Osteoblast (primary cell): ENCODE data around the gene JADE2. TPM values are rescaled to one million over a fixed set of nuclear protein-coding genes. Genes with fewer than 3 reads are reported as not detected.

Experiments used
- DNase-seq: peaks from one replicate; pipeline ENCODE4 v3.0.0; 2011; ENCODE audit warnings: low spot score, mixed read lengths; ENCODE audit not compliant: insufficient read length; ENCODE audit errors: missing footprints
- H2AFZ ChIP-seq: 2 replicates; pipeline ENCODE4 v1.6.0; 2011; ENCODE audit warnings: mild to moderate bottlenecking, low read length
- H3K27ac ChIP-seq: 2 replicates; pipeline ENCODE4 v1.5.1; 2011; ENCODE audit warnings: mild to moderate bottlenecking, low read depth, low read length, moderate library complexity
- H3K27me3 ChIP-seq: 2 replicates; pipeline ENCODE4 v1.6.0; 2012; ENCODE audit warnings: mild to moderate bottlenecking, control low read depth, inconsistent platforms, low read length, moderate library complexity; ENCODE audit not compliant: insufficient read depth
- H3K36me3 ChIP-seq: 2 replicates; pipeline ENCODE4 v1.5.1; 2011; ENCODE audit warnings: mild to moderate bottlenecking, low read length, control low read depth, moderate library complexity; ENCODE audit not compliant: insufficient read depth
- H3K4me1 ChIP-seq: 2 replicates; pipeline ENCODE4 v1.5.1; 2011; ENCODE audit warnings: mild to moderate bottlenecking, low read length, control low read depth, moderate library complexity; ENCODE audit not compliant: insufficient read depth
- H3K4me2 ChIP-seq: 2 replicates; pipeline ENCODE4 v1.6.0; 2011; ENCODE audit warnings: mild to moderate bottlenecking, low read length; ENCODE audit not compliant: insufficient read depth
- H3K4me3 ChIP-seq: fragments of 200-600 bp; sonication (generic); 3 replicates; pipeline ENCODE4 v1.5.1; 2012; ENCODE audit warnings: mild to moderate bottlenecking, low read length, inconsistent platforms; ENCODE audit not compliant: insufficient read depth
- H3K79me2 ChIP-seq: 2 replicates; pipeline ENCODE4 v1.6.0; 2012; ENCODE audit warnings: mild to moderate bottlenecking, low read length, control low read depth, inconsistent platforms; ENCODE audit not compliant: insufficient read depth
- H3K9me3 ChIP-seq: 2 replicates; pipeline ENCODE4 v1.5.1; 2011; ENCODE audit warnings: low read depth, low read length, control low read depth
- H4K20me1 ChIP-seq: 2 replicates; pipeline ENCODE4 v1.6.0; 2012; ENCODE audit warnings: mild to moderate bottlenecking, low read length, control low read depth; ENCODE audit not compliant: insufficient read depth
- total RNA-seq: library from RNA; depleted of rRNA; stranded (reverse); fragments of >200 nt; gene quantifications from 2 replicates; pipeline ENCODE4 v1.2.3, GENCODE V29; 2012
- TF ChIP-seq, protein P1 (sequence below): IDR thresholded peaks from 2 replicates; pipeline ENCODE4 v1.5.1; 2011; ENCODE audit warnings: mild to moderate bottlenecking, low read depth, low read length, moderate library complexity; ENCODE audit errors: extremely low read depth

JADE2 gene
- total RNA-seq, 1 donor, result 26.8 TPM

DNA sequence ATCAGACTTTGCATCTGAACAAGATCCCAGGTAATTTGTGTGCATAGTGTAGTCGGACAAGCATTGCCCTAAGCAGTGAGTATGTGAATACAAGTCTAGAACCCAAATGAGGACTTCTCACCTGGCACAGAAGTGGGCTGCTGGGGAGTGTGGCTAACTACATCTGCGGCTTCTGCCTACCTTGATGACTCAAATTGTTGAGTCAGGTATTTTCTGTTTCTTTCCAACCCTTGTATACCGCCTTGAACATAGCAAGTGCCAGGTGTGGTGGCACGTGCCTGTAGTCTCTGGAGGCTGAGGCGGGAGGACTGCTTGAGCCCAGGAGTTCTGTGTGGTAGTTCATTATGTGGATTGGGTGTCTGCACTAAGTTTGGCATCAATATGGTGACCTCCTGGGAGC is 7.9 kb upstream of the JADE2 start:
- no peaks in the 10 kb centered on the region for H4K20me1 ChIP-seq
- no peak overlapping the region for H3K27ac ChIP-seq
- no peaks in the 10 kb centered on the region for H3K36me3 ChIP-seq
- peaks cover 17% of the 10 kb centered on the region for H3K27me3 ChIP-seq
- no peak overlapping the region for H3K4me2 ChIP-seq
- no peaks in the 10 kb centered on the region for H3K4me1 ChIP-seq
- no peaks in the 10 kb centered on the region for H3K9me3 ChIP-seq
- no peak overlapping the region for H2AFZ ChIP-seq
- no peak overlapping the region for H3K4me3 ChIP-seq
- H3K79me2 ChIP-seq, result no peaks in the 10 kb centered on the region
- TF ChIP-seq, protein P1, sequence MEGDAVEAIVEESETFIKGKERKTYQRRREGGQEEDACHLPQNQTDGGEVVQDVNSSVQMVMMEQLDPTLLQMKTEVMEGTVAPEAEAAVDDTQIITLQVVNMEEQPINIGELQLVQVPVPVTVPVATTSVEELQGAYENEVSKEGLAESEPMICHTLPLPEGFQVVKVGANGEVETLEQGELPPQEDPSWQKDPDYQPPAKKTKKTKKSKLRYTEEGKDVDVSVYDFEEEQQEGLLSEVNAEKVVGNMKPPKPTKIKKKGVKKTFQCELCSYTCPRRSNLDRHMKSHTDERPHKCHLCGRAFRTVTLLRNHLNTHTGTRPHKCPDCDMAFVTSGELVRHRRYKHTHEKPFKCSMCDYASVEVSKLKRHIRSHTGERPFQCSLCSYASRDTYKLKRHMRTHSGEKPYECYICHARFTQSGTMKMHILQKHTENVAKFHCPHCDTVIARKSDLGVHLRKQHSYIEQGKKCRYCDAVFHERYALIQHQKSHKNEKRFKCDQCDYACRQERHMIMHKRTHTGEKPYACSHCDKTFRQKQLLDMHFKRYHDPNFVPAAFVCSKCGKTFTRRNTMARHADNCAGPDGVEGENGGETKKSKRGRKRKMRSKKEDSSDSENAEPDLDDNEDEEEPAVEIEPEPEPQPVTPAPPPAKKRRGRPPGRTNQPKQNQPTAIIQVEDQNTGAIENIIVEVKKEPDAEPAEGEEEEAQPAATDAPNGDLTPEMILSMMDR, result no peak
- no peak for DNase-seq

DNA sequence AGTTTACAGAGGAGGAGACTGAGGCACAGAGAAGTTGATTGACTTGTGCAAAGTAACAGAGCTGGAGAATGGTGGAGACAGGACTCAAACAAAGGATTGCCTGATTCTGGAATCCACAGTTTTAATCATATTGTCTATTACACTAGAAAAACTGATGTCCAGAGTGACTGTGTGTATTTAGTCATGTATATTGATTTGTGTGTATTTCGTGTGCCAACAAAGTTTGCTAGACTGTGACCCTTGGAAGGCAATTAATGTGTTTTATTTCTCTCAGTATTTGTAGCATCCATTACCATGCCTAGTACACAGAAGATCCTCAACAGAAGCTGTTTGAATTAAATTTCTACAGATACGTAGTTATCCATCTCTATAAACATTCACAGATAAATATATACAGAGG is 5.5 kb upstream of the JADE2 start:
- Histone ChIP-seq H4K20me1 (no peaks in the 10 kb centered on the region), H2AFZ (no peak overlapping the region), H3K79me2 (no peaks in the 10 kb centered on the region), H3K36me3 (no peaks in the 10 kb centered on the region), H3K4me2 (no peak overlapping the region), H3K4me1 (peaks cover 3% of the 10 kb centered on the region), H3K4me3 (no peak overlapping the region), H3K27me3 (peaks cover 20% of the 10 kb centered on the region), H3K27ac (no peak overlapping the region), H3K9me3 (no peaks in the 10 kb centered on the region)
- no peak for DNase-seq
- TF ChIP-seq, protein P1, result no peak

DNA sequence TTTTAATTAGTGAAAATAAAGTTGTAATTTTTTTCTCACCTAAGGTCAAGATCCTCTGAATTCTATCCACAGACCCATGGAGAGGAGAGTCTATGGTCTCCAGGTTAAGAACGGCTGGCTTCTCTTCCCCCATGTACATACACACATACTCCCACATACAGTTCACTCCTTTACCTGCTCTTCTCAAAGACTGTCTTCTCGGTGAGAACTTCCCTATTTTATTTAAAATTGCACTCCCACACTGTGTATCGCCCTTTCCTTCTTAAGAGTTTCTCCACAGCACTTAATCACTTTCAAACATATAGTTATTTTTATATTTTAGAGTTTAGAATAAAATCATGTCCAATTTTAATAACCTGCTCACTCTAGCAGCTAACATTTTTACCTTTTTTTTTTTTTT is 3.6 kb upstream of the JADE2 start:
- H3K27me3 ChIP-seq, result peaks cover 20% of the 10 kb centered on the region
- H3K4me1 ChIP-seq, result peaks cover 3% of the 10 kb centered on the region
- TF ChIP-seq, protein P1, result no peak
- no peak overlapping the region for H2AFZ ChIP-seq
- peaks cover 5% of the 10 kb centered on the region for H3K79me2 ChIP-seq
- no peaks in the 10 kb centered on the region for H4K20me1 ChIP-seq
- H3K36me3 ChIP-seq, result no peaks in the 10 kb centered on the region
- no peak for DNase-seq
- H3K4me3 ChIP-seq, result no peak overlapping the region
- no peak overlapping the region for H3K27ac ChIP-seq
- H3K4me2 ChIP-seq, result no peak overlapping the region
- H3K9me3 ChIP-seq, result no peaks in the 10 kb centered on the region

DNA sequence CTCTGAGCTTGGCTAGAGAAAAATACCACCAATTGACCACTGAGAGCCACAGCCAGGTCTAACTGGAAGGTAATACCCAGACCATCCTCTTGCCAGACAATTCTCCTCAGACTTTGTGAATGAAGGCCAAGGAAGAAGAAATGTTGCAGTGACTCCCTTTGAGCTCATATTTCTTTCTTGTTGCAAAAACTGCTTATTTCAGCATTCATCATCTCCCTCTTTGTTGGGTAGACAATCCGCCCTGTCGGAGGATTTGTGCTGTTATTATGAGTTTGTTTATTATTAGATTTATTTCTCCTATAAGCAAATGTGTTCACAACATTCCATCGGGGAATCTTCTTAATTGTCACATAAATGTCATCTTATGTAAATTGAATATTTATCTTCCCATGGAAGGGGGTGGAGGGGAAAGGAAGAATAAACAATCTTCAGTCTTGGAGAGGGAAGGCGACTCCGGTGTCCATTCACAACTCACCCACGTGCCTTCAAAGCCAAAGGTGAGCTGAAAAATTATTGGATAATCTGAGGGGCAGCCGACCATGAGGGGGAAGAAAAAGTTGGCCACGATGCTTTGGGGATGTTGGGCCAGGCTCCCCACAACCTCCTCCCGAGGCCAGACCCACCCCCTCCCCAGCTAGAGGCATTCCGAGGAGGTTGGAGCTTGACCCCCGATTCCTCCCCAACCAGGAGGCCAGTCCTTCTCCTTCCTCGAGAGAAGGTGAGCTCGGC is 1.8 kb upstream of the JADE2 start:
- Histone ChIP-seq H3K79me2 (peaks cover 16% of the 10 kb centered on the region), H3K36me3 (no peaks in the 10 kb centered on the region), H3K9me3 (no peaks in the 10 kb centered on the region), H3K4me2 (peak overlapping the region; percentile 98), H3K27me3 (peaks cover 20% of the 10 kb centered on the region), H2AFZ (peak overlapping the region; percentile 89), H3K27ac (no peak overlapping the region), H3K4me3 (peak overlapping the region; percentile 90), H3K4me1 (peaks cover 14% of the 10 kb centered on the region), H4K20me1 (peaks cover 6% of the 10 kb centered on the region)
- TF ChIP-seq, protein P1, result no peak
- DNase-seq, result no peak
